HS-5 (cell line): ENCODE data around the gene KY.
A peak's percentile ranks its signal among the peaks of the same experiment; 100 is the strongest.

Experiments
- DNase-seq: peaks from one replicate; pipeline ENCODE4 v3.0.0-alpha.2; 2012; ENCODE audit warnings: low read depth

Gene KY

DNA sequence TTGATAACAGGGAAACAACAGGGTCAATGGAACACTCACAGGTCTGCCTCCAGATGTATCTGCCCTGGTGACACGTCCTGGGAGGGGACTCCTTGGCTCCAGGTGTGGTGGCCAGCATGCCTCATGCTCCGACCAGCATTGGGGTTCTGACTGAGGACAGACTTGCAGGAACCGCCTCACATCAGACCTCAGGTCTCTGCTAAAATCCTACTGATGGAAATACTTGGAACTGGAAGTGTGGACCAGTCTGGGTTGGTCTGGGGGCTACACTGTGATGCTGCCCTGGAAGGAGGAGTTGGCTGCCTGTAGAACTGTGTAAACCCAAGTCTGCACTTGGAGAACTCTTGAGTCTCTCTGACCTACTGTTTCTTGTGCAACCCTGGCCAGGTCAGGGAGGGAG is 17.1 kb upstream of the KY start:
- no peak for DNase-seq

DNA sequence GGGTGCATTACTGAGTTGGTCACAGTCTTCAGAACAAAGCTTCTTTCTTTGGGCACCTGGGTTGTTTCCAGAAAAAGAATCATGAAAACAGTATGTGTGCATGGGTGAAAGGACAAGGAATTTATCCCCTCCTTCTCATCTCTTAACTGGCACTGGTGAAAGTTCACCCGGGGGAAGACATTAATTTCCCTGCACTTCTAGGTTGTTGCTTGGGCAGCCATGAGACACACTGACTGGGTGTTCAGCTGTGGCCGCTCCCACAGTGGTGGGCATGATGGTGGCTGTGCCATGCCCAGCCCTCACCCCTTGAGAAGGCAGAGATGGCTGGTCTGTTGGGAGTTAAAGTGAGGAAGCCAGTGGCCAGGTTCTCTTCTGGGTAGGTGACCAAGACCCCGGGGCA is 16.6 kb upstream of the KY start:
- no peak for DNase-seq

DNA sequence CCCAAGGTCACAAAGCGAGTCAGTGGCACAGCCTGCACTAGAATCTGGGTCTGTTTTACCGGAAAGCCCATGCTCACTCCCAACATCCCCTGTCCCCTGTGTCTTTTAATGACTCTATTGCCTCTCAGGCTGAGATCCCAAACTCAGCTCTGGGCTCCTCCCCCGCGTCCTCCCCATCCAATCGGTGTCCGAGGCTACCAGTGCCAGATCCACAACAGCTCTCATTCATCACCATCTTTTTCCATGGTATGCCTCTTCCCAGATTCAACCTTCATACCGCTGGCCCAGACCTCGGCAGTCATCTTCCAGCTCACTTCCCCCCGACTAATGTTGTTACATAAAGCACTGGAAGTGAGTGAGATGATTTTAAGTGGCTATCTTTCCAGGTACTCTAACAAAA is 16.1 kb upstream of the KY start:
- DNase-seq, result no peak

DNA sequence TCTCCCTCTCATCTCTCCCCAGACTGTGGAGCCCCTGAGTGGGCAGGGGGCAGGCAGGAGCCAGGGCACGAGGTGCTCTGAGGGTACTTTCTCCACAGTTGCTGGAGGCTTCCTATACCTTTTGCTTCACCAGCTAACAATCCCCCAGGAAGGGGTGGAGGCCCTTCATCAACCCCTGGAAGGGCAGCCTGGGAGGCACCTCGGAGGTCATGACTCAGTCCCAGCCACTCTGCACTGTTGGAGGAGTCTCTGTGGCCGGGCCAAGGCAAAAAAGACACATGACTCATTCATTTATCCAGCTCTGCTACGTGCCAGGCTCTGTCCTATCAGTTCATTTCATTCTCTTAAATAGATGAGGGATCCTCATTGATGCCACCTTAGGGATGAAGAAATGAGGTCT is 15.6 kb upstream of the KY start:
- peak; percentile 40 for DNase-seq

DNA sequence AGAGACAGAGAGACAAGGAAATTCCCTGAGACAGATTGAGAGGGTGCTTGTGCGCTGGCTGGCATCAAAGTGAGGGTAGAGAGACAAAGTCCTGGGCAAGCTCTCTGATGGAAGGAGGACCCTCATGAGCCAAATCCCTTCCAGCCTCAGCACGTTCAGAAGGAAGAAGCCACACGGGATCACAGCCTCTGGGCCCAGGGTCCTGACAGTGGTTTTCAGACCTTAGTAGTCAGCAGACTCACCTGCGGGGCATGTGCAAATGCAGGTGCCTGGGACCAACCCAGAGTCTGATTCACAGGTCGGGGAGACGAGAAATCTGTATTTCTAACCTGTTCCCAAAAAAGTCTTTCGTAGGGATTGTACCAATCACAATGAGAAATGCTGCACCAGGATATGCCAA is 15.2 kb upstream of the KY start:
- no peak for DNase-seq

DNA sequence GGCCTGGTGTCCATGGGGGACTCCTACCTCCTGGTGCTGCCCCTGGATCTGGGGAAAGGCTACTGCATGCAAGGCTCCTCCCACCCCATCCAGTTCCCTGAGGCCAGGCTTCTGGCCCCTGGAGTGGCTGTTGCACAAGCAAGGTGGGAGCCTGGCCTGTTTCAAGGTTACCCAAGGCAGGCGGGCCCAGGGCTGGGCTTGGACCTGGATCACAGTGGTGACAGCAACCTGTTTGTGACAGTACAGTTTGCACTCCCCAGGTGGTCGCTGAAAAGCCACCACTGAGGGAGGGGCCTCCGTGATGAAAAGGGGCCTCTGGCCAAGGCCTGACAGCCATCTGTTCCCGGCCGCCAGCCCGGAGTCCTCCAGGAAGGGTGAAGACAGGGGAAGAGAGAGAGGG is 14.4 kb upstream of the KY start:
- no peak for DNase-seq

DNA sequence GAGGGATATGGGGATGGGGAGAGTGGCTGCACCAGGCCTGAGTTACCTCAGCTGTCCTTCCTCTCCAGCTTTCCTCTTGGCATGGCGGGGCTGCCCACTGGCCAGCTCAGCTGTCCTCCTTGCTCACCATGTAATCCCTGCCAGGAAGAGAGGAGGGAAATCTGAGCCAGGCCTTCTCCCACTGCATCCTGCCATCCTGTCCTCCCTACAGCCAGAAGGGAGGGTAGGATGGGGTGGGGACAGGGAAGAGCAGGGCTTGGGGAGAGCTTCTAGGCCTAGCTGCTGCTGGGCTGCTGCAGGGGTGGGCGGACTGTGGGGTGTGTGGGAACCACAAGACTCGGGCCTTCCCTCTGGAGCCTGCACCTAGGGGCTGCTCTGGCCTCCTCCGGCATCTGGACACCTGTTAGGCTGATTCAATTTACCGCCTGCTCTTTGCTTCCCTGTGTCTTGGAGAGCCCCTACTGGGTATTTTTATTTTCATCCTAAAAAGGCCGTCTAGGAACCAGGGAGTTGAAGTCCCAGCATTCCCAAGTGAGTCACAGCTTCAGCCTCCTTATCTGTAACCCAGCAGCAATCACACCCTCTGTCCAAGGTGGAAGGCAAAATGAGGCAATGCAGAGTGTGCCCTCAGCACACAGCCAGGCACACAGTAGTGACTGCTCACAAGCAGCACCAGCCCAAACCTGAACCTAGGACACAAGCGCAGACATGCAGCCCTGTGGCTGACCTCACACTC is 13.1 kb upstream of the KY start:
- no peak for DNase-seq

DNA sequence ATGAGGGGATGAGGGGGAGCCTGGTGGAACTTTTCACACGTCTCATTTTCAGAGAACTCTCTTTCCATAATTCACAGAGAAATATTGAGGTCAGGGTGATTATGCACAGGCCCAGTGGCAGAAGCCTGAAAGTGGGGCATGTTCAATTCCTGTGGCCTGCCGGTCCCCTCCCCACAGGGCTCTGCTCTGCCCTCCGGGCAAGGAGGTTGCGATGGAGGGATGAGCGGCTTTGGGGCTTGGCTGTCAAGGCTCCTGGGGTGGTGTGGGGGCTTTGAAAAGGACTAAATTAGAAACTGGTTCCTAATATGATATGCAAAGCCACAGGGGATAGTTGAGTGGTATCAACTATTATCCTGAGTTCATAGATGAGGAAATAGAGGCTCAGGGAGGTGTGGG is 9.2 kb upstream of the KY start:
- DNase-seq, result no peak

DNA sequence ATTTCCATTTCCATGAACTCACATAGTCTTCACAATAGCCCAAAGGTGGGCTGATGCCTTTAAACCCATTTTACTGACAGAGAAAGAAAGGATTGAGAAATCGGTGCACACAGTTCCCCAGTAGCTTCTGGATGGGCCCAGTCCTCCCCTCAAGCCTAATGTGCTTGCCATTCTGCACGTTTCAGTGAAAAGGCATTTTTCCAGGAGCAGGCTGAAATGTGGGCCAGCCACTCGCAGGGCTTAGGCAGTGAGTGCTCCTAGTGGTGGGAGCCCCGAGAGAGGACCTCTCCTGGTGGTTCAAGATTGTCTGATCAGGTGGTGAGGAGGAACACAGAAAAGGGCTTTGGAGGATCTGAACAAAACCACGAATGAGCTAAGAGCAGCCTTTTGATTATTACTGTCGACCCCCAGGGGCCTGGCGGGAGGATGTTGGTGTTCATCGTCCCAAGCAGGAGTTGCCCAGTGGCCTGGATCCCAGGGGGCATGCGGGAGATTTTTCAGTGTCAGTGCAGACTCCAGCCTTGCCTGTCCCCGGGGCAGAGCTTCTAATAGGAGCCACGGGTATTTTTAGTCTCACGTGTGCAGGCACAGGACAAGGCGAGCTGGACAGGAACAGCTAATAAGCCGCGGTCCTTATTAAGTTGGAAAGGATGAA is 8.7 kb upstream of the KY start:
- no peak for DNase-seq

DNA sequence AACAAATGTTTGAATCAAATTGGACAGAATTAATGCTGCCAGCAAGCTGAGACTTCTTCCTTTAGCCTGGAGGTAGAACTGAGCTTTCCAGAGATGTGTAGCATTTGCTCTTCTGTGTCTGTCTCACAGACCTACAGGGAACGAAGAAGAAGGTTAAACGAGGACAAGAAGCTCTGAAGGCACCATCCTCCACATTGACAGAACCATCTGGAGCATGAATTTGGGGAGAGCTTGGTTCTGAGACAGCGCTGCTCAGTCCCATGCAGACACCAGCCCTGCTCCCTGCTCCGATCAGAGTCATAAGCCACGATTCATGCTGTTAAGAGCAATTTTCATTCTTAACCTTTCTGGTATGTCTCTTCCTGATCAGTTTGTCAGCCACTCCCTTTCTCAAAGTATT is 7.7 kb upstream of the KY start:
- DNase-seq, result no peak

DNA sequence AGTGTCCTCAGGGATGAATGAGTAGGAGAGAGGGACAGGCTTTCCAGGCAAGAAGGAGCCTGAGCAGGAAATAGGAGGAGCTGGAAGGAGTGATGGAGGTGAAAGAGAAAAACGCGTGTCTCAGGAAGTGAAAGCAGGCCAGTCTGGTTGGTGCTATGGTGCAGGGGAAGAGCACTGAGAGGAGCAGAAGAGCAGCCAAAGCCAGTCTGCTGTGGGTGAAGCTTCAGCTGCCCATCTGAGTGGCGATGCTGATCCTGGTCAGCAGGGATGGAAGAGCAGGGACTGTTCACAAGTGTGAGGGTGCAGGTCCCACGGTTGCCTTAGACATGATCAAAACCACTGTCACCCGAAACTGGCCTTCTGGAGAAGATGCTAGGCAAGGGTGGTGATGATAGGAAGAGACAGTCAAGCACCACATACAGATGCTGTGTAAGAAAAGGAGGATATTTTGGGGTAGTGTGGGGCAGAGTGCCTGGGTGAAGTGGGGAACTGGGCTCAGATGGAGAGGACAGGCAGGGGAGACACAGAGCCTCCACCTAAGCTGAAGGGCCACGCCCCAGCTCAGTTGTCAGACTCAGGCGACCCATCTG is 5.5 kb upstream of the KY start:
- DNase-seq, result no peak

DNA sequence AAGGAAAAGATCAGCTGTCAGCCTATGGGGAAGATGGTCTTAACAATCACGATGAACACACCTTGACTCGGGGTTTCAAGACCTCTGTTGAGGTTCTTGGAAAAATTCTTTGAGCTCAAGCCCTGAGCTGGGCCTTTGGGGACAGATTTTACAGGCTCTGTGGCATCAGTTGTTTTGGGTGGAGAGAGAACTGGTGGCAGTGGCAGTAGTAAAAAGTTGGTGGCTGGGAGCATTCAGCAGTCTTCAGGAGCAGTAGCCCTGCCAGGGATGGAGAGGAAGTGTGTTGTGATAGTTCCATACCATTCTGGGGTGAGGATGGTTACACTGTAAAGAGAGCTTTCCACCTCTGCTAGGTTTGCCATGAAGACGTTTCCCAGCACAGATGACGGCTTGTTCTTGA is 4.9 kb upstream of the KY start:
- no peak for DNase-seq

DNA sequence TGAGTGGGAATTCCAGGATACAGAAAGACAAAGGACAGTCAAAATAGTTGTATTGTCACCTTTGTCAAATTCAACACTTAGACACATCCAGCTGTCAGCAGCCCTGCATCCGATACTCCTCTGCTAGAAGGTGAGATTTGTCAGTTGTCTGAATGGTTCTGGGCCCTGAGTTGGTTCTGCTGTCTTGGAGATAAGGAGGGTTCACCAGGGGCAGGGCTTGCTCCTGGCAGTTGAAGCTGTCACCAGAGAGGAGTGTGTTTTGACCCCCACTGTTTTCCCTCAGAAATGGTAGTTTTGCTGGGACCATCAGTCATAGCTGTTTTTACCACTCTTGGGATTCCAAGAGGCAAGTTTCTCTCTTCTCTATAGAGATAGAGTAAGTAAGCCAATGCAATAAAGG is 3.2 kb upstream of the KY start:
- no peak for DNase-seq

DNA sequence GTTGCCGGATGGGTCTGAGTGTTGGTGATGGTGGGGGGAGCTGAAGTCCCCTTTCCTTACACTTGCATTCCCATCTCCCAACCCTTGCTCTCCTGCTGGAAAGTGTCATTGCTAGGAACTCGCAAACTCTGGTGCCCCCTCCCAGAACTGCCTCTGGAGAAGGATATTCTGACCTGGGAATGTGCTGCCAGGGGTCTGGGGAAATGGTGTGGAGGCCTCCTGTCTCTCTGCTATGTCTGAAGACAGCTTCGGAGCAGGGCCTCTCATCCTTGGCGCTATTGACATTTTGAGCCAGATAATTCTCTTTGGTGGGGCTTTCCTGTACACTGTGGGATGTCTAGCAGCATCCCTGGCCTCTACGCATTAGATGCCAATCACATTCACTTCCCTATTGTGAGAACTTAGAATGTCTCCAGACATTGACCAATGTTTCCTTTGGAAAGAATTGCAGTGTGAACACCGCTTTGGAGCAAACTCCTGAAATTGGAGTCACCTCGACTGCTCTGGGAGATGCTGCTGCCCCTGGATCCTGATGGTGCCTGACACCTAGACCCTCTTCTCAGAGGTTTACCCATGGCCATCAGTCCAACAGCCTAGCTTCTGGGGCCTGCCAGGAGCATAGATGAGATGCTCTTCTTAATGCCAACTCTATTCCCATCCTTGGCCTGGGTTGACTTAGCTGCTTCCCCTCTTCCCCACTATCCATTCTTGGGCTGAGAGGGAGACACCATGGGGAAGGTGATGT is 2.2 kb upstream of the KY start:
- DNase-seq, result no peak

DNA sequence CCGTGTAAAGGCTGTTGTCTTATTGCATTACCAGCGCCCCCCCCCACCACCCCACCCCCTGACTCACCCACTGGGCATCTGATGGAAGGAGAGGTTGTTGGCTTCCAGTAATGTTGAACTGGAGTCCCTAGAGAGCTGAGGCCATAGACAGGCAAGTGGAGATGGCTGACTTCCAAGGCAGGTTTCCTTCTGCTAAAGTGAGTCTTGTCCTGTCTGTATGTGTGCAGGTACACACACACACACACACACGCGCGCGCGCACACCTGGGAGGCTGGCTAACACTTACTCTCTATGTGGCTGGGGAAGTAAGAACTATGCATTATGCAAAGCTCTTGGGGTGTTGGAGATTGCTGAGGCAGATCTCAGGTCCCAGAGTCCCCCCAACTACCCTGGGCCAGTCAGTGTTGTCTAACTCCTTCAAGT is 1.6 kb upstream of the KY start:
- DNase-seq, result no peak

DNA sequence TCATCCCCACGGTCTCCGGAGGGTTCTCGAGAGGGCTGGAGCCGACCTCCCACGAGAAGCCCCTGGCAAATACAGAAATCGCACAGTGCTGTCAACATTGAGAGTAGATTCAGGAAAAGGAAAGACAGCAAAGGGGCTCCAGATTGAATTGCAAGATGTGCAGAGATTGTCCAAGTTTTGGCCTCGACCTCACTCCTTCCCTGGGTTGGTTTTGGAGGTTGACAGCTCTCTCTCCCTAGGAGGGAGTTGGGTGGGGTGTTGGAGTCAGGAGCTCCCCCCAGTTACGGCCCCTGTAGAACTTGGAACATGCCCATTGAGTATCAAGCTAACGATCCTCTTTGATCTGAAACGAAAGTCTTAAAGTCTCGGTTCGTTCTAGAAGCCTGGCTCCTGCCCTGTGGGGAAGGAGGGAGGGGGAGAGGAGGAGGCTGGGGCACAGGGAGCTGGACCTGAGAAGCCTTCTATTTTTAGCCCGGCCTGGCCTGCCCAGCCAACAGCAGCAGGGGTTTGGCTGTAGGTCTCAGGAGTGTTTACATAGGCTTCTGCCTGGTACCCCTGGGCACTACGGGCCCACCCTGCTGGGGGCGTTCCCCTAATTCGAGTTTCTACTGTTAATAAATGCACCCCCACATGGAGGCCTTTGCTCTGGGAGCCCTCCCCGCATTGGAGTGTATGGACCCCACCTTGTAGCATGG is 672 bp upstream of the KY start:
- no peak for DNase-seq

DNA sequence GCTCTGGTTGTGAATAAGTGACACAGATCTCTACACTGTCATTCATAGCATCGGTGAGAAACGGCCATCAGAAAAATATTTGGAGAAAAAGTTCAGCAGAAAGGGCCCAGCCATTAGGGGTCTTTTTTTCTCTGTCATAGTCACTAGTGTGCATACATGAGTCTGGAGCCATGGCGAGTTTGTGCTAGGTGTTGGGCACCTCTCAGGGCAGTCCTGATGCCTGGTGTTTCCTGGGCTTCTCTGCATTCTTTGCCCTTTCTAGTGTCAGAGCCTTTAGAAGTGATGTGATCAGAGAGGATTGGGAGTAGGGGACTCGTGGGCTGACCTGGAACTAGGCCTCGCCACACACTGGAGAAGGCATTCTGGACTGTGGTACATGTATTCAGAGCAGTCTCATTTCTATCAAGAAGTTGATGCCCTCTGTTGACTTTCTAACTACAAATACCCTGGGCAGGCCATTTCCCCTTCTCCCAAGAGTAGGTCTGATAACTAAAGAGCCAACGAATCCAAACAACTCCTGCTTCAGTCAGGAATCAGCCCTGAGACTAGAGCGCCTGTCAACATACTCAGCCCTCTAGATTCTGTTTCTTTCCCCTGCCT is 1.6 kb downstream of the KY start:
- no peak for DNase-seq

DNA sequence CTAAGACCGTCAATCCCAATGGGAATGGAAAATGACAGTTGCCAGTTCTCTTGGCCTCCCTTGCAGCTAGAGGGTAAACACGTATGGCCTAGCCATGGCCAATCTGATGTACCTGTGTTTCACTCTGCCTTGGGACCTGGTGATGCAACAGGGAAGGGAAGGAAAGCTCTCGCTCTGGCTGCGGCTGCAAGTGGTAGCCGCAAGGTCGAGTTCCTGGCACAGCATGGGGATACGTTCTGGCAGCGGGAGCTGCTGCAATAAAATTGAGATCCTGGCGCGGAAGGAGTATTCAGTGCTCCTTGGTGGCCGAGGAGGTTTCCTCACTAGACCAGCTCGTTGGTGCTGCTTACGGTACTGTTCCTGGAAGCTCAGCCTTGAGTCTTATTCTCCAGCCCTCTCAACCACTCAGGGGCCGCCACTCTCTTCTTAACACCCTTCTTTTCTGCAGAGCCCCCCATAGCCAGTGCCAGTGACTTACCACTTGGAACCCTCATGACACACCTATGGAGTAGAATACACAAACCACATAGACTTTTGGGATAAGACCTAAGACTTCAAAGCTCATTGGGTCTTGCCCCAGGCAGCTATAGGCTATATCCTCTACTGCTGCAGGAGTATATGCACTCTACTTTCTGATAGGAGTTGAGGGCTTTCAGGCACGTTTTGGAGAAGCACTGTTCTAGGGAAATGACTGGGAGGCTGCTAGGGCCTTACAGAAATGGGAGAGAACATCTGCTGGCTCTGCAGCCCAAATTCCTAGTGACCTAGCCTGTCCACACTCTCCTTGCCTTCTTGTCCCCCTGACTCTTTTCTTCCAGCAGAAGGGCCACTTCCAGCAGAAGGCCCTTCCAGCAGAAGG is 2.7 kb downstream of the KY start:
- no peak for DNase-seq

DNA sequence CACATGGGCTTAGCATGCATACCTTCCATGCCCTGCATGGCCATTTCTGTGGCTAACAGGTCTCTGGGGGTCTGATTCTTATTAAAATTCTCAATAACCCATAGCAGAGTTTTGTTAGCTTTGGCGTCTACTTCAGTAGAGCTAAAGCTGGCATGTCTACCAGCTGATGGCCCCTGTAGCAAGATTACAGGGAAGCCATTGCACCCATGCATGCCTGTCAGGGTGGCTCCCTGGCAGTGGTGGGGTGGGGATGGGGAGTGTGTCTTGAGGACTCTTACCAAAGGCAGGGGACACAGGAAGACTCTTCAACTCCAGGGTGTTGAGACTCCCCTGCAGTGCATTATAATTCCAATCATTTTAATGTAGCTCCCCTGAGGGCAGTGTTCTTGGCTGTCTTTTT is 4.7 kb downstream of the KY start:
- DNase-seq, result no peak

DNA sequence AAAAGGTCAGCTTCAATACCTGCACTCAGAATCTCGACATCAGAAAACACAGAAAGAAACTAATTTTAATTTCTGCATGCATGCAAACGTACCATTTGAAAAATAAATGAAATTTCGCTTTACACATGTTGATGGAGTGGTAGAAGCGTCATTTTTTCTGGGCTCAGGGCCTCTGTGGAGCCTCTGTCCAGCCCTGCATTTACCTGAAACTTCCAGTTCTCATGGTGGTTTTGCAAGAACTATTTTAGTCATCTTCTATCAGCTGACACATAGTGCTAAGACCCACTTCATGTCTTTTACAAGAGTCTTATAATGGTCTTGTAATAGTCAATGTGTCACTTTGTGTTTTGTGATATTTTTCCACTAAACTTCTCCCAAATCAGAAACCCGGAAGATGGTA is 5.3 kb downstream of the KY start:
- DNase-seq, result no peak
